ENCODE results near the gene GAD1.

GRCh38 chr2:170840717-170841210 is 24.1 kb downstream of the GAD1 start:
- TF ChIP-seq CTCF (conservative IDR thresholded peaks at IDR 0.05; ENCODE audit: low read length) (no peak), EZH2phosphoT487 (IDR thresholded peaks at IDR 0.05; ENCODE audit: borderline replicate concordance) (no peak)
